Colonic mucosa (tissue), 4 donors: Measurements from ENCODE around the gene IQGAP1. TPM values are rescaled to one million over a fixed set of nuclear protein-coding genes. Genes with fewer than 3 reads are reported as not detected.

Source experiments
- DNase-seq: peaks from one replicate; pipeline ENCODE4 v3.0.0-alpha.2; 2020
- H3K27ac ChIP-seq: fragments of 200-600 bp; one replicate; pipeline ENCODE4 v1.8.0; 2021
- H3K27me3 ChIP-seq: fragments of 200-600 bp; one replicate; pipeline ENCODE4 v1.8.0; 2021
- H3K36me3 ChIP-seq: fragments of 200-600 bp; one replicate; pipeline ENCODE4 v1.8.0; 2021
- H3K4me1 ChIP-seq: fragments of 200-600 bp; one replicate; pipeline ENCODE4 v1.8.0; 2021; ENCODE audit warnings: mild to moderate bottlenecking
- H3K4me3 ChIP-seq: fragments of 200-600 bp; one replicate; pipeline ENCODE4 v1.8.0; 2021
- H3K9ac ChIP-seq, 2 donors: one replicate each; pipeline ENCODE4 v1.7.0; 2013; ENCODE audit warnings: control low read depth in 2 of 2, low read depth in 2 of 2, low read length in 2 of 2
- H3K9me3 ChIP-seq: fragments of 200-600 bp; one replicate; pipeline ENCODE4 v1.8.0; 2021
- intact Hi-C: fragments of 100-400 bp; cut with DNase I; formaldehyde crosslinking; loops from one replicate; pipeline ENCODE4 v1.14.1; 2022
- total RNA-seq, 2 donors: library from RNA; stranded (reverse); fragmentation: NEBNext Ultra II Directional in 1 of 2; extraction: Animal tissue kit (Norgen Biotek cat#: 25700) in 1 of 2; gene quantifications; one replicate each; pipeline ENCODE4 v1.2.1, GENCODE V29; 2021
- TF ChIP-seq, protein P1 (sequence below): fragments of 200-600 bp; IDR thresholded peaks from one replicate; pipeline ENCODE4 v1.8.0; 2022; ENCODE audit warnings: antibody characterized with exemption, mild to moderate bottlenecking
- donor health status: healthy.
- donor health status: DM: no; HTN: no; CAD: no.
- donor health status: DM: no; HTN: no; CAD: no.

The IQGAP1 gene
- total RNA-seq, 2 donors from 2014 or later: 210 to 243 TPM

DNA sequence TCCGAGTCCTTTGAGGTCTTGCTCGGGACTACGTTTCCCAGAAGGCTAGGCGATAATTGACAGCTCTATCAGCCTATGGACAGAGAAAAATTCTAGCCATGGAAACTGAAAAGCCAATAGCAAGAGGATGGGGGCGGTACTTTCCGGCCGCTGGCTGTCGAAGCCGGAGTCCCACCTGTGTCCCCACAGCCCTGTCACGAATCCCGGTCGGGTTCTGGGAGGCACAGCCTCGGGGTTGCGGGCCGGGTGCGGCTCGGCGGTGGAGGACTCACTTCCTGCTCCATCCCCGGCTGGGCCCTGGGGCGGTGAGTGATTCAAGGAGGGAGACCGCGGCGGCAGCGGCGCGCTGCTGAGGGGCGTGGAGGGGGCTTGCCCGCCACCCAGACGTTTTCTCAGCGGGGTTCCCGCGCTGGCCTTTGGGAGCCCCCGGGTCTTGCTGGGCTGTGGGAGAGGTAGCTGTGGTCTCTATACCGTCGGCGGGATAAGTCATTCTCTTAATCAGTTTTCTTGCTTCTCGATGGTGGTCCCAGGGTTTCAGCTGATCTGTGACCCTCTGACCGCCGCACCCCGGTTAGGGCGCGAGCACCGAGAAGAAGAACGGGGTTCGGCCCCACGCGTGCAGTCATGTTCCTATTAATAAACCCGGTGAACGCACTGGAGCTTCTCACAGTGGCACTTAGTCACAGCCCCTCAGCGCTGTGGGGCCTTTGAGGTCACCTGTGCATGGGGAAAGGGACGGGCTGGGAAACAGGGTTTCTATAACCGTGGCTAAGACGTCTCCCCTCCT, 35.7 kb upstream of the IQGAP1 start, which contains the start of gene ZNF774:
ZNF774 (plus strand) TSS at position 178 of the 787 bp plus-strand sequence. CDS start 2,377 bp downstream, outside the sequence.
- no peaks in the 10 kb centered on the region for H3K9me3 ChIP-seq
- peak within 1 kb of the TSS; percentile 80 for H3K27ac ChIP-seq
- intact Hi-C loops: no loop called here
- DNase-seq: peak; percentile 97
- H3K27me3 ChIP-seq: no peaks in the 10 kb centered on the region
- peaks cover 2% of the 10 kb centered on the region for H3K4me1 ChIP-seq
- peak within 1 kb of the TSS; percentile 68 for H3K4me3 ChIP-seq
- TF ChIP-seq, protein P1, sequence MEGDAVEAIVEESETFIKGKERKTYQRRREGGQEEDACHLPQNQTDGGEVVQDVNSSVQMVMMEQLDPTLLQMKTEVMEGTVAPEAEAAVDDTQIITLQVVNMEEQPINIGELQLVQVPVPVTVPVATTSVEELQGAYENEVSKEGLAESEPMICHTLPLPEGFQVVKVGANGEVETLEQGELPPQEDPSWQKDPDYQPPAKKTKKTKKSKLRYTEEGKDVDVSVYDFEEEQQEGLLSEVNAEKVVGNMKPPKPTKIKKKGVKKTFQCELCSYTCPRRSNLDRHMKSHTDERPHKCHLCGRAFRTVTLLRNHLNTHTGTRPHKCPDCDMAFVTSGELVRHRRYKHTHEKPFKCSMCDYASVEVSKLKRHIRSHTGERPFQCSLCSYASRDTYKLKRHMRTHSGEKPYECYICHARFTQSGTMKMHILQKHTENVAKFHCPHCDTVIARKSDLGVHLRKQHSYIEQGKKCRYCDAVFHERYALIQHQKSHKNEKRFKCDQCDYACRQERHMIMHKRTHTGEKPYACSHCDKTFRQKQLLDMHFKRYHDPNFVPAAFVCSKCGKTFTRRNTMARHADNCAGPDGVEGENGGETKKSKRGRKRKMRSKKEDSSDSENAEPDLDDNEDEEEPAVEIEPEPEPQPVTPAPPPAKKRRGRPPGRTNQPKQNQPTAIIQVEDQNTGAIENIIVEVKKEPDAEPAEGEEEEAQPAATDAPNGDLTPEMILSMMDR: no peak
- H3K36me3 ChIP-seq: no peaks in the 10 kb centered on the region
- H3K9ac ChIP-seq: peak within 1 kb of the TSS; percentile 75 to 93

- peaks cover 6% of the 10 kb centered on the region for H3K4me1 ChIP-seq
- TF ChIP-seq, protein P1: no peak
- H3K4me3 ChIP-seq: no peak overlapping the region
- no peak for DNase-seq
- no peak overlapping the region for H3K27ac ChIP-seq
- no peaks in the 10 kb centered on the region for H3K27me3 ChIP-seq
- intact Hi-C loops: no loop called here
- H3K9ac ChIP-seq: no peak overlapping the region
- H3K9me3 ChIP-seq: no peaks in the 10 kb centered on the region
- no peaks in the 10 kb centered on the region for H3K36me3 ChIP-seq
Measured at GRCh38 chr15:90354986-90355385, 33.1 kb upstream of the IQGAP1 start.

DNA sequence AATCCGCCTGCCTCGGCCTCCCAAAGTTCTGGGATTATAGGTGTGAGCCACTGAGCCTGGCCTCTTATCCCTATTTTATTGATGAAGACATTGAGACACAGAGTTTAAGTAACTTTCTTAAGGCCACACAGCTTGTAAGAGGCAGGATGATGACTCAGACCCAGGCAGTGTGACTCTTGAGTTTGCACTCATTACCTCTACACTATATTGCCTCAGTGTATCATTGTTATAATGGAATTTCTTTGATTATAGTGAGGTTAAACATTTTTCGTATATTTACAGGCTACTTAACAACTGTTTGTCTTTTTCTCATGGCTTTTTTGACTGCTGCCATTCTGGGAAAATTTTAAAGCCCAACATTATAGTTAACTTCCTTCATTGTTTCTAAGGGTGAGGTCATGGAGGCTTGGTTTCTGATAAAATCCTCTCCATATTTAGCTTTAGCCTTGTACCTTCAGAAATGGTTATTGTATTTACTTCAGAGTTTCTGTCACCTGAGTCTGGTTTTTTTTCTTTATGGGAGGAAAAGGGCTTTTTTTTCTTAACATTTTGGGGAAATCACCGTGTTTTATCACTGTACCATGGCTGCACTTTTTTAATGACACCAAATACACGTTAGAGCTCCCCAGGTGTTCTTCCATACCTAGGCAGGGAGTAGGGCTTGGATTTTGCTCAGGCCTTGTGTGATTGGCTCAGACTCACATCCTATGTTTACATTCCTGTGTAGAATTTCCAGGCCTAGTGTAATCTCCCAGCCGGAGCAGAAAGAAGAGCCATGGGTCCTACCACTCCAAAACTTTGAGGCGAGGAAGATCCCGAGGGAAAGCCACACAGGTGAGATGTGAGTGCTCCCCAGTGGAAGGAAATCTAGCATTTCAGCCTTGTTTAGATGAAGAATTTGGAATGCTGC, 29.7 kb upstream of the IQGAP1 start:
- no peaks in the 10 kb centered on the region for H3K27me3 ChIP-seq
- H3K4me3 ChIP-seq: no peak overlapping the region
- H3K27ac ChIP-seq: peak overlapping the region; percentile 75
- no peaks in the 10 kb centered on the region for H3K36me3 ChIP-seq
- peak; percentile 73 for DNase-seq
- TF ChIP-seq, protein P1: no peak
- peak overlapping the region in 1 of 2 donors; percentile 40 for H3K9ac ChIP-seq
- intact Hi-C loops: no loop called here
- H3K9me3 ChIP-seq: no peaks in the 10 kb centered on the region
- H3K4me1 ChIP-seq: peaks cover 4% of the 10 kb centered on the region

DNA sequence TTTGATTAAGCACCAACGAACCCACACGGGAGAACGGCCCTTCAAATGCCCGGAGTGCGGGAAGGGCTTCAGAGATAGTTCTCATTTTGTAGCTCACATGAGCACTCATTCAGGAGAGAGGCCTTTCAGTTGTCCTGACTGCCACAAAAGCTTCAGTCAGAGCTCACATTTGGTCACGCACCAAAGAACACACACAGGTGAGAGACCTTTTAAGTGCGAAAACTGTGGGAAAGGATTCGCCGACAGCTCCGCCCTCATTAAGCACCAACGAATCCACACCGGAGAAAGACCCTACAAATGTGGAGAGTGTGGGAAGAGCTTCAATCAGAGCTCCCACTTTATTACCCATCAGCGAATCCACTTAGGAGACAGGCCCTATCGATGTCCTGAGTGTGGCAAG, 27.3 kb upstream of the IQGAP1 start:
- DNase-seq: no peak
- Histone ChIP-seq H3K9ac (no peak overlapping the region), H3K27me3 (no peaks in the 10 kb centered on the region), H3K27ac (no peak overlapping the region), H3K36me3 (no peaks in the 10 kb centered on the region), H3K4me3 (no peak overlapping the region), H3K4me1 (peaks cover 4% of the 10 kb centered on the region), H3K9me3 (no peaks in the 10 kb centered on the region)
- intact Hi-C loops: no loop called here
- TF ChIP-seq, protein P1: no peak

DNA sequence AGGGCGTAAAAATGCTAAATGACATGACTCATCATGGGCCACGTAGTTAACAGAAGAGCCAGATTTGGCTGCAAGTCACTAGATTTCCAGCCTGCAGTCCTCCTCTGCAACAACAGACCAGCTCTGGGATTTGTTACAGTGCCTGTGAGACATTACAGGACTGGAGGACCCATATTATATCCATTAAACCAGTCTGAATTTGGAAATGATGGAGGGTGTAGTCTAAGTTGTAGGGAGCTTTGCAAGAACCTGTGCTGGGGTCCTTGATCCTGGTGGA, 25.2 kb upstream of the IQGAP1 start:
- Histone ChIP-seq H3K9me3 (no peaks in the 10 kb centered on the region), H3K9ac (no peak overlapping the region), H3K36me3 (no peaks in the 10 kb centered on the region), H3K4me1 (peaks cover 4% of the 10 kb centered on the region), H3K27ac (no peak overlapping the region), H3K4me3 (no peak overlapping the region), H3K27me3 (no peaks in the 10 kb centered on the region)
- TF ChIP-seq, protein P1: no peak
- intact Hi-C loops: no loop called here
- no peak for DNase-seq
